GM19023 (cell line): Measurements from ENCODE around the gene GPX2.

Experiments
- ATAC-seq: cut with Tn5 transposase; IDR thresholded peaks from one replicate; pipeline ENCODE4 v1.9.1; 2021; ENCODE audit warnings: mild to moderate bottlenecking, moderate library complexity; ENCODE audit not compliant: unreplicated experiment

Gene GPX2

GRCh38 chr14:64942531-64943111, at the start of gene GPX2:
Gene GPX2, minus strand, starts transcription at chr14:64942745. Its CDS starts 19 bp downstream, at chr14:64942726.
- ATAC-seq: no peak

DNA sequence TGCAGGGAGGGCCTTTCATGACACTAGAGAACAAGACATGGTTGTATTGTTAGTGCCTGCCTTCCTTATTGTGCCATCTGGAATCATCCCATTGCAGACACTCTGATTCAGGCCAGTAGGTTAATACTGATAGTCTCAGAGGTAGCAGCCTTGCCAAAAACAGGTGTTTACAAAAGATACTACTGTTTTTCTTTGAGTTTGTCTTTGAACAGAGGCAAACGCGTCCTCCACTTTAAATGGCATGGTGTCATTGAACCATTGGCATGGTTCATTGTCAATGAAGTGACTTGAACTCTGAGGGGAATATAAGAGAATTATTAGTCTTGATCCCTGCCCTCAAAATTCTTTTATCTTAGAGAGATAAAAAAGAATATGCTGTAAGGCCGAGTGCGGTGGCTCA, 48.4 kb upstream of the GPX2 start:
- ATAC-seq: no peak

GRCh38 chr14:64990296-64990695, 47.8 kb upstream of the GPX2 start:
- ATAC-seq: no peak

- ATAC-seq: no peak
Measured at GRCh38 chr14:64987438-64987767, 44.9 kb upstream of the GPX2 start.

- ATAC-seq: peak; percentile 95
Measured at GRCh38 chr14:64986648-64987437, 44.3 kb upstream of the GPX2 start, which contains the start of gene FNTB. Gene FNTB, plus strand, starts transcription at chr14:64986895. Its CDS starts 59 bp downstream, at chr14:64986954.

DNA sequence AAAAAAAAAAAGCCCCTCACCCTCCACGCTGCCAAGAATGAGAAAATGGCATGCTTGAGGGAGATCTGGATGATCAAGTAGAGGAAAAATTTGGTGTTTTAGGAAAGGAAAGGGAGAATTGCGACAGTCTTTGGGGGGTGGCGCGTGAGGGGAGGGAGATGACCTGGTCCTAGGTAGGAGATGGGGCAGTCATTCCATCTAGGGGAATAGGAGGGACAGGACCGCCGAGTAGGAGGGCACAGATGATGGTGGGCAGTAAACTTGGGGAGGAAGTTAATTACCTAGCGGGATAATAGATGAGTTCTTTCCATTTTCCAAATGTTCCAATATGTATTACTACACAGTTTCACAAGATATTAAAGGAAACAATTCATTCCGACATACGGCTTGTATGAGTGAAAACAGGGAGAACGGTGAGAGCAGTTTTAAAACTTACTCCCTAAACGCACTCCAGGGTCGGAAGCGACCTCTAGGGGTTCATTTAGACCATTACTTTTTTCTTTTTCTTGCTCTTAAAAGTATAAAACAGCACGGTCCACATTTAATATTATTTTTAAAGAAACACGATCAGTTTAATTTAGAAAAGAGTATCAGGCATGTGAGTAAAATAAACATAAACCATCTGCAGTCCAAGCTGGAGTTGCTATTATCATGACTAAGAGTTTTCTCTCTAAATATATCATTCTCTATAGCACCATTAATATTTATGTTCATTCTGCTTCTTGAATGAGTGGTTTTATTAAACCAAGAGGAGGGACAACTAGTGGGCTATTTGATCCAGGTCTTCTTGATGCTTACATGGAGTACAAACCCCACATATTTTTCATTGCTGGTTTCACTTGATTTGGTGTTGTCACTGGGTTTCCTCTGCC, 41.1 kb upstream of the GPX2 start:
- no peak for ATAC-seq

DNA sequence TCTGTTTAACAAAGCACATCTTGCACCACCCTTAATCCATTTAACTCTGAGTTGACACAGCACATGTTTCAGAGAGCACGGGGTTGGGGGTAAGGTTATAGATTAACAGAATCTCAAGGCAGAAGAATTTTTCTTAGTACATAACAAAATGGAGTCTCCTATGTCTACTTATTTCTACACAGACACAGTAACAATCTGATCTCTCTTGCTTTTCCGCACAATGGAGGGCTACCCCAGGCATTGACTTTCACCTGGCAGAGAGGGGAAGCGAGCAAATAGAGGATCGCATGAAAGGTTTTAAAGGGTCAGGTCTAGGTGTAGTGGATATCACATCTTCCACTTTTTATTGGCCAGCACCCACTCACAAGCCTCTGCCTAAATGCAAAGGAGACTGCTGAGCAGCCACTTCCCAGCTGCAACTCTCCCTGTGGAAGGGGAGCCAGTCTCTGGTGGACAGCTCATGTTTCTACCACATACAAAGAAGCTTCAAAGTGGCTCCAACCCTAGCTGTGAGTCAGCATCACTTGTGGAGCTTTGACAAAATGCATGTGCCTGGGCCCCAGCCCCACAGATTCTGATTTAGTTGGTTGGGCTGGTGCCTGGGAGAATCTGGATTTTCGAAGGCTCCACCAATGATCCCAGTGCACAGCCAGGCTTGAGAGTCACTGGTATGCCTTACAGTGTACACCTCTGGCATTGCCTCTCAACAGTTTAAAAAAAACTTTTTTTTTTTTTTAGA, 37.0 kb upstream of the GPX2 start:
- no peak for ATAC-seq

GRCh38 chr14:64974563-64974962, 32.0 kb upstream of the GPX2 start:
- ATAC-seq: no peak

DNA sequence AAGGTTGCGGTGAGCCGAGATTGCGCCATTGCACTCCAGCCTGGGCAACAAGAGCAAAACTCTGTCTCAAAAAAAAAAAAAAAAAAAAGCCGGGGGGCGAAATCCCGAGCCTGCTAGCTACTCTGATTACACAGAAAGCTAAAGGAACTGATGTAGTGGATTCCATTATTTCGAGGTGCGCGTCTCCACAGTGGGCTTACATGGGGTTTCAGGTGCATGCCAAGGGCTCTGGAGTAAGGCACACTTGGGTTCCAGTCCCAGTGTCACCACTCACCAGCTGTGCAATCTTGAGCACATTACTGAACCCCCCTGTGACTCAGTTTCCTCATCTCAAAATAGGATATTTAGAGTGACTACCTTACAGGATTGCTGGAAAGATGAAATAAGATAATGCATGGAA, 31.3 kb upstream of the GPX2 start:
- no peak for ATAC-seq

GRCh38 chr14:64973026-64973442, 30.5 kb upstream of the GPX2 start:
- ATAC-seq: no peak

- peak; percentile 47 for ATAC-seq
Measured at GRCh38 chr14:64971943-64972791, 29.6 kb upstream of the GPX2 start, which contains the start of gene RAB15. Gene RAB15, minus strand, starts transcription at chr14:64972336. Its CDS starts 260 bp downstream, at chr14:64972076.

GRCh38 chr14:64971491-64971942, 29.0 kb upstream of the GPX2 start:
- ATAC-seq: no peak

DNA sequence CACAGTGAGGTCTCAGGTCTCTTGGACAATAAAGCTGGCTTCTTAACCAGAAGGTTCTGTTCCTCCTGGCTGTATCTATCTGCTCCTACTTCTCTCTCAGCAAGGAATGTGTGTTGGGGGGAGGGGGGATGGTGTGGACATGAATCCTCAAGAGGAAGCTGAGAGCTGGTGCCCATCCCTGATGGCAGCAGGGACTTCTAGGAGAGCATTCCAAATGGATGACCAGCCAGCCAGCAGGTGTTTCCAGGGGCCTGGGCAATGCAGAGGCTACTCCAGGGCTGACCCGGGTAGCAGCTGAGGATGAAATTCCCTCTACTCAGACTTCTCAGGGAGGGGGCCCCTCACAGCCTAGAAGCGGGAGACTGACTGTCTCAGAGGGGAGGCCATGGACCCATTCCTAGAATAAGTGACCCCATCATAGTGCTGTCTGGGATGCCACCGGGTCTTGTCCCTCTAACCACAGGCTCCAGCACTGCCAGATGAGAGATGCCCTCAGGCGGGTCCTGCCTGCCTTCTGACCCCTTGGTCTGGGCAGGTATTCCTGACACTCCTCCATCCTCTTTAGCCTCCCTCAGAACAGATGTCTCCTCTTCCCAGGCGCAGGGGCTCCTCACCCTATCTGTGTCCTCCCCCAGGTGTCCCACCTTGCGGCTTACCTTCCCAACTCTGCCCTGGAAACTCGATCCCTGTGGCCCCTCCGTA, 28.4 kb upstream of the GPX2 start:
- no peak for ATAC-seq

- no peak for ATAC-seq
Measured at GRCh38 chr14:64970041-64970440, 27.5 kb upstream of the GPX2 start.

DNA sequence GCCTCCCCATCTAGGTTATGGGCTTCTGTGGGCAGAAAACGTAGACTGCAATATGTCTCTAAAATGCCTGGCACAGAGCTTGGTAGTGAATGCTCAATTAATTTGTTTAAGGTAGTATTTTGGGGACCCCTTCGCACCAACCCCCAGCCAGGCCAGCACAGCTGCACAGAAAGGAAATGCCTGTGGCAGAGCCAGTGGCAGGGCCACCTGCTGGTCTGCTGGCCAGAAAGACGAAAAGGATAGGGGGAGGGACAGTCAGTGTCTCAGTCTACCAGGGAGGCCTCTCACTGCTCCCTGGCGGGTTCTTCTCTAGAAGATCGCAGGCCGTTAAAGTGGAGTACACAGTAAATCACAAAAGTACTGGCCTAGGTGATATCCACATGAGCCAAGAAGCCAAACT, 26.1 kb upstream of the GPX2 start:
- ATAC-seq: no peak

DNA sequence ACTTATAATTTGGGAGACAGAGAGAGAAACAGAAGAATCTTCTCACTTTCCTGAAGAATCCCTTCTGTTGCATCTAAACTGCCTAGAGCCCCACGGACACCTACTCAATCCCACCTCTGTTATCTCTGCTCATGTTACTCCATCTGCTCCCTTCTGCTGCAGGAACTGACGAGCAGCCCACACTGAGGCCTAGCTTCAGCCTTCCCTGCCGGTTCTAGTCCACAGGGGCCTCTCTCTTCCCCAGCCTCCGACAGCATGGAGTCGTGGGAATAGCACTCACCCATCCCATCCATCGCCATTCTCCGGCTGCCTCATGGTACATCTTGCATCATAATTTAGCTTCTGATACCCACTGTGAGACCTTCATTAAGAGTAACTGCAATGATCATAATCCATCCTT, 25.6 kb upstream of the GPX2 start:
- ATAC-seq: no peak

DNA sequence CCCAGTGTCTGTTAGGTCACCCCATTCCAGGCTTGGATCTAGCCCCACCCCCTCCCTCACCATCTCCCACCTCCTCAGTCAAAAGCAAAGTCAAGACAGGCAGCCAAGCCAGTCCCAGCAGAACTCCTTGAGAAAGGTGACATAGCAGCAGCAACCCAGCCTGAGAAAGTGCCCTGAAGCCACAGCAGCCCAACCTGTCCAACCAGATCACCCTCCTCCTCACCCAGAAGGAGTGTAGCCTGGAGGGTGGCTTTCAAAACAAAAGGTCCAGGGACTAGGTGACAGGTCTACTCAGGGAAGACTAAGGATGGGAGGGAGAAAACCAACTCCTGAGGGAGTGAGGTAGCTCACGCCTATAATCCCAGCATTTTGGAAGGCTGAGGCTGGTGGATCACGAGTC, 24.4 kb upstream of the GPX2 start:
- ATAC-seq: no peak

DNA sequence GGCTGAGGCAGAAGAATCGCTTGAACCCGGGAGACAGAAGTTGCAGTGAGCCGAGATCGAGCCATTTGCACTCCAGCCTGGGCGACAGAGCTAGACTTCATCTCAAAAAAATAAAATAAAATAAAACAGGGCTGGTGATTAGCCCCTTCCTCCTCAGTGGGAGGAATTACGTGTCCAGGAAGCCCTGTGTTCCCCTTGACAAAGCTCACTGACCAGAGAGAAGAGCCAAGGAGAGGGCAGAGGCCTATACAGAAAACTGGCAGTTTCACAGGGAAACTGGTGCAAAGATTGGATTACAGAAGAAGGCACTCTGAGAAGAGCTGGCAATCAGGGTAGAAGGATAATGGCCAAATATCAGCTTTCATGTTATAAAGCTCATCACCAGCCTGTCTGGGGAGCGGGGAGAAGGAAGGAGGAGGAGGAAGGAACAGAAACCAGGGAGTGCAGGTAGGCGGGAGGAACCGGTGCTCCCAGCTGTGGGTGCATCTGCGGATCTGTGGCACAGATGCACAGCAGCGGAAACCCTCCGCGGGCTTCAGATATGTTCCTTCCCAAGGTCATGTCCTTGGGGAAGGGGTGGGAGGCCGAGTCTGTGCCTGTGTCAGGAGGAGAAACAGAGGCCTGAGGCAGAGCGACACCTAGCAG, 22.9 kb upstream of the GPX2 start:
- no peak for ATAC-seq

DNA sequence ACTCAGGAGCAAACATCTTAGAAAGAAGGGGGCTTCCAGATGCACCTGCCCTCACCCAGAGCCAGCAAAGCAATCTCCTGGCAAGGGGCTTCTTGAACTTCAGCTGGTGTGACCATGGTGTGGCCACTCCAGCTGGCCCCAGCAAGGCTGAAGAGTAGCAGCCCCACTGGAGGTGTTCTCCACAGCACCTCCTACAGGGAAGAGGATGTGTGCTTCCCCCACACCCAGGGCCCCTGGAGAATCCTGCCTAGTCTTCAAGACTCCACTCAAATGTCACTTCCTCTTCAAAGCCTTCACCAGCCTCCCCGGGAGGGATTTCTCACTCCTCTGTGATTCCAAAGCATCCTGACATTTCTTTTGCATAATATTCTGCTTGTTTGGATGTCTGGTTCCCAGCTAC, 21.1 kb upstream of the GPX2 start:
- ATAC-seq: no peak
